OCI-M1 (cell line): ENCODE results near the gene GLRA2.

Experiments used
- DNase-seq: peaks from one replicate; lab custom pipeline; 2025; lab: John Stamatoyannopoulos, UW

Gene GLRA2

DNA sequence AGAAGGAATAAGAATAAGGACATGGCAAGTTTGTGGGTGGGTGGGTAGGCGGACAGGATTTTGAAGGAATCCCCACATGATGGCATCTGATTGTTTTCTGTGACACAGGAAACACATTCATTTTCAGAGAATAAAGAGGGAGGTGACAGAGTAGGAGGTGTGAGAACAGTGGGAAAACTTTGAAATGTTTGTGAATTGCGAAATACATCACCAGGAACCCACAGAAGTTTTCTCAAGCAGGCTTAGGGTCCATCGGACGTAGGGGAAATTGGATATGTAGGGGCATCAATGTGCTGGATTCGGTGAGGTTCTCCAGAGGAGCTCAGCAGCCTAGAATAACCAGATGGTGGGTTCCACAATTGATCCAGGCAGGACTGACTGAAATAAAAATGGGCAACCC lies 171.6 kb downstream of the GLRA2 start:
- DNase-seq, result no peak

DNA sequence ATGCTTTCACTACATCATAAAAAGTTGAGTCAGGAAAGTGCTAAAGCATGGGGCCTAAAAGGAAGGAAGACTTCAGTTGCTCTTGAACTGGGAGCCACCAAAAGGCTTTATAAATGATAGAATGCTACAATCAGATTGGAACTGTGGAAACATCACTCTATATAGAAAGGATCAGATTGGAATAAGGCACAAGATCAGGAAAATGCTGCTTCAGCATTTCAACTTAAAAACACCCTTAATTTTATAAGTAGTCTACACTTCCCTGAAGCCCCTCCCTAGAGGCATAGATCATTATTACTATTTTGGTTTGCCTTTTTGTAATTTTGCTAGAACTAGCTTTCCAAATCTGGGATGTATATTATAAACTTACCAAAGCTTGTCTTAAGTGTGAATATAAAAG lies 172.8 kb downstream of the GLRA2 start:
- DNase-seq, result no peak

DNA sequence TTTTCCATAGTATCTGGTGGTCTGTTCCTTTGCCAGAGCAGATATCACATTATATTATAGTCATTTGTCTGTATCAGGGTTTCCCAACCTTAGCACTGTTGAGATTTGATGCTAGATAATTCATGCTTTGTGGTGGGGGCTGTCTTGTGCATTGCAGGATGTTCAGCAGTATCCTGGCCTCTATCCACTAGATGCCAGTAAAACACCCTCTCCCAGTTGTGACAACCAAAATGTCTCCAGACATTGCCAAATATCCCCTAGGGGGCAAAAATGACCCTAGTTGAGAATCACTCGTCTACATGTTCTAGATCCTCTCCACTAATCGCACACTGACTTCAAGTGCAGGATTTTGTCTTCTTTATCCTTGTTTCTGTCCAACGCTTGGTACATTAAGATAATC lies 182.8 kb downstream of the GLRA2 start:
- DNase-seq, result no peak

DNA sequence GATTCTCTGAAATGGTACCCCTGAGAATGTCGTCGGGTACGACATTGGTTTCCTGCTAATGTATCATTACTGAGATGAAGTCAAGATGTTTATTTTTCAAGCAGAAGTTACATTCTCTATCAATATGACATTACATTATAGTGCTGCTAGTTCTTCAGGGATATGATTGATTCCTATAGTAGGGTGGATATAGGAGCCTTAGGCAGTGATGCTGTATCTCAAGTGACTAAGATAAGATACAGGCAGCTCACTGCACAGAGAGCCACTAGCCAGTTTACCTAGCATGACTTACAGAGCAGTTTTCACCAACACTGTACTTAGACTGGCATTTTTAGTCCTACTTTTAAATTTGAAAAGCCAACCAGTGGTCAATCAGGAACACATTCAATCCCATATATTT lies 188.6 kb downstream of the GLRA2 start:
- no peak for DNase-seq

DNA sequence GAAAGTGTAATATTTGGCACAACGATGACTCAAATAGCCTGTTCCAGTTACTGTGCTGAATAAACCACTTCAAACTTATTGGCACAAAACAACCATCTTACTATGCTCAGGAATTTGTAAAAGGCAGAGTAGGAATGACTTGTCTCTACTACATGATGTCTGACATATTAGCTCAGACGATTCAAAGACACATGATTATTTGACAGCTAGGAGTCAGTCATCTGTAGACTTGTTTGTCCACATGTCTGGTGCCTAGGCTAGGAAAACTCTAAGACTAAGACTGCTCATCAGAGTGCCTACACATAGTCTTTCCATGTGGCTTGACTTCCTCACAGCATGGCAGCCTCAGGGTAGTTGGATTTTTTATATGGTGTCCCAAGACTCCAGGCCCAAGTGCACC lies 189.1 kb downstream of the GLRA2 start:
- no peak for DNase-seq

DNA sequence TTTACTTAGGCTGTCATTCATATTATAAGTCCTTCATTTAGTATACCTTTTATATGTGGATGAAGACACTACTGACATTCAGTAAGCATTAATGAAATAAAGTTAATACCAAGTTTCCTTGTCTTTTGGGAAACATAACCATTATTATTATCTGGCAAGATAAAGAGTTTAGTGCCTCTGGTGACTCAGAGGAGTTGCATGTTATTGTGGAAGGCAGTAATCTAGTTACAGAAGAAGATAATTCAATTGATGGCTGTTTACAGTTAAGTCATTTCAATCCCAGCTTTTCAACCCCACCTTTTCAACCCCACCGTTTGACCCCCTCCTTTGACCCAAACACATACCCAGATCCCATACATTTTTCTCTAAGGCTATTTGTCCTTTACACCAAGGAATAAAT lies 199.7 kb downstream of the GLRA2 start:
- DNase-seq, result no peak

DNA sequence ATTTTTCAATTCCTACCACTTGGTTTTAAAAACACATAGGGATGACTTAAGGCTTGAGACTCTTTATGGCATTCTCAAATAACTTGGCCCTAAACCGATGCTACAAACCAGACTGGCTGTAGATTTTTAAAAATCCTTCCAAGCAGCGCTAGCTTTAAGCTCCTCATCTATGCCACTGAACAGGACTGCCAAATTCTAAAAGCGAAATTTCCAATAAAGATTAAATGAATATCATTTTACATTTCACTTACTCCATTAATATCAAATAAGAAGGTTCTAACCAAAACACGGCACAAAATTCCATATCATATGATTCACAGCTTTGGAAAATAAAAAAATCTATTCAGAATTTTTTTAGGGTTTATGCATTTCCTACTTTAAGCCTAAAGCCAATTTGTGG lies 209.3 kb downstream of the GLRA2 start:
- DNase-seq, result no peak

DNA sequence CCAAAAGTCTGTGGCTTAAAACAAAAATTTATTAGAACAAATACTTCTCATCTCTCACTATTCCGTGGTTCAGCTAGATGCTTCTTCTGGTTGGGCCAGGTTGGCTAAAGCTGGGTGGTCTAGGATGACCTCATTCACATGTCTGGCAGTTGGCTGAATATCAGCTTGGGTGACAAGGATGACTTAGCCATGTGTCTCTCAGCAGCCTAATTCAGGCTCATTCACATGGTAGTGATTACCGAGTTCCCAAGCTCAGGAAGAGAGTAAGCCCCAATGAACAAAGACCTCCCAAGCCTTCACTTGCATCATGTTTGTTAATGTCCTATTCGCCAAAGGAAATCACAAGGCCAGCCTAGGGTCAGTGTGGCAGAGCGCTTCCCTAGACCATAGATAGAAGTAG lies 224.1 kb downstream of the GLRA2 start:
- DNase-seq, result no peak

DNA sequence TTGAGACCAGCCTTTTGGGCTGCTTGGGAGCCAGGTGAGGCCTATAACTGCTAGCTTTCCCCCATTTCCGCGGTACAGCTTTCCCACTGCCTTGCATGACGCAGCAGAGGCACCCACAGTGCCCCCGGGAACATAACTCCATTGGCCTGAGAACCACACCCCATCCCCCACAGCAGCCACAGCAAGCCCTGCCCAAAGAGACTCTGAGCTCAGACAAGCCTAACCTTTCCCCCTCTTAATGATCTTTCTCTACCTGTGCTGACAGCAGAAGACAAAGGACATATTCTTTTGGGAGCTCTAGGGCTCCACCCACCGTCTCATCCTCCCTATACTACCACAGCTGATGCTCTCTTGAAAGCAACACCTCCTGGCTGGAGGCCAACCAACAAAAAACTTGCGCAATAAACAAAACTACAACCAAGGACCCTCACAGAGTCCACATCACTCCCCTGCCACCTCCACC lies 228.7 kb downstream of the GLRA2 start:
- DNase-seq, result no peak

DNA sequence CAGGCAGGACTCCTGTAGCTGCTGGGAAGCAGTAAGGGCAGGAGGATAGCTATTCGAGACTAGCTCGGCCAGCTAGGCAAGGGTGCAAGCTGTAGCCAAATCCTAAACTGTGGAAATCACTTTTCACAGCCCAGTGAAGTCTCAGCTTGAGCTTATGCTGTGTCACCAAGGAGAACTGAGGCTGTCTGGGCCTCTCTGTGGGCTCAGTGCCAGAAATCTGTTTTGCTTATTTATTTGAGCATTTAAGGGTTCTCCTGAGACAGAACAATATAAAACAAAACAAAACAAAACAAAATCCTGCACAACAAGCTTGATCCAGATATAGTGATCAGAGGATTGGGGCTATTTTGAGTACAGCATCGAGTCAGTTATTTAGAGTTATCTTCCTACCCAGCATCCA lies 246.1 kb downstream of the GLRA2 start:
- no peak for DNase-seq

DNA sequence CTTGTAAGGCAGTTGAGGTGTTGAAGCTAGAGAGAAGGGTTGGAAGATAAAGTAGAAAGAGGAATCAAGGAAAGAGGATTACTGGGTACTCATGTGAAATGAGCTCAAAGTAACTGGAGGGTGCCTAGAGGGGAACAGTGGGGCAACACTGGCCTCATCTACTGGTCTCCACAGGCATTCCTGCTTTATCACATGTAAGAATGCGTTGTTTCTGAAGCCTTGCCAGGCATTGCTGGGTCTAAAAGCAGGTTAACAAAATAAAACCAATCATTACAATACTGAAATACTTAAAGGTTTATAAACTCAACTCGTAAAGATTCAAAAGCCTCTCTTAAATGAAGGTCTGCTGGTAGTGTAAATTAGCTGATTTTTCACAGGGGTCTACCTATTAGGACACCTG lies 247.6 kb downstream of the GLRA2 start:
- no peak for DNase-seq

DNA sequence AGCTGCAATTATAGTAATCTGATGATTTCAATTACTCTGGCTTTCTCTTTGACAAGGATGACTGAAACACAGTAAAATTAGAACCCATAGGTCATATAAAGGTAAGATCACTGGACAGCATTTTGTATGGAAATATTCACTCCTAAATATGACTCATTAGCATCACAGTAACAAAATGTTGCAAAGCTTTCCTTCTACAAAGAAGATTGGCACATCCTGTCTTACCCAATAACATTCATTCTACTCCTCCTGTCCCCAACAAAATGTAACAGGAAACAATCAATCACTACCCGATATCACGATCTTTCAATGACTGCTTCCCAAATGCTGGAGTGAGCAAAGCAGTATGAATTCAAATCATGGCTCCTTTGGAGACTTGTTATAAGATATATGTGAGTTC lies 248.2 kb downstream of the GLRA2 start:
- no peak for DNase-seq

DNA sequence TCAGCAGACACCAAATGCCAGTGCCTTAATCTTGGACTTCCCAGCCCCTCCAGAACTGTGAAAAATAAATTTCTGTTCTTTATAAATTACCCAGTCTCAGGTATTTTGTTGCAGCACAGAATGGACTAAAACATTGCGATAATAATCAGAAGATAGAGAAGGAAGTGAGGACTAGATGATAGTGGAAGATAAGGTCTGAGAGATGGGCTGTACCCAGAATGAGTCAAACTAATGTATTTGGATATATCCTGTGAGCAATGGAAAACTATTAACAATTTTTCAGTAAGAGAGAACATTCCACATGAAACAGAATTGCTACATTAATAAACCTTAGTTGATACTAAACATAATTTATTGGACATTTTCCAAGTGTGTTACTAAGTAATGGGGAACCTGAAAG lies 250.2 kb downstream of the GLRA2 start:
- DNase-seq, result no peak
